IPS-18c (cell line): ENCODE results near the gene VMO1.

Experiments
- H3K4me3 ChIP-seq: 2 replicates; pipeline ENCODE4 v1.7.0; 2013; ENCODE audit warnings: low read depth, mild to moderate bottlenecking, low read length, moderate library complexity; ENCODE audit not compliant: insufficient read depth
- H3K9me3 ChIP-seq: one replicate; pipeline ENCODE4 v1.6.1; 2013; ENCODE audit warnings: mild to moderate bottlenecking, low read length, moderate library complexity; ENCODE audit not compliant: control insufficient read depth, insufficient read depth

Gene VMO1

DNA sequence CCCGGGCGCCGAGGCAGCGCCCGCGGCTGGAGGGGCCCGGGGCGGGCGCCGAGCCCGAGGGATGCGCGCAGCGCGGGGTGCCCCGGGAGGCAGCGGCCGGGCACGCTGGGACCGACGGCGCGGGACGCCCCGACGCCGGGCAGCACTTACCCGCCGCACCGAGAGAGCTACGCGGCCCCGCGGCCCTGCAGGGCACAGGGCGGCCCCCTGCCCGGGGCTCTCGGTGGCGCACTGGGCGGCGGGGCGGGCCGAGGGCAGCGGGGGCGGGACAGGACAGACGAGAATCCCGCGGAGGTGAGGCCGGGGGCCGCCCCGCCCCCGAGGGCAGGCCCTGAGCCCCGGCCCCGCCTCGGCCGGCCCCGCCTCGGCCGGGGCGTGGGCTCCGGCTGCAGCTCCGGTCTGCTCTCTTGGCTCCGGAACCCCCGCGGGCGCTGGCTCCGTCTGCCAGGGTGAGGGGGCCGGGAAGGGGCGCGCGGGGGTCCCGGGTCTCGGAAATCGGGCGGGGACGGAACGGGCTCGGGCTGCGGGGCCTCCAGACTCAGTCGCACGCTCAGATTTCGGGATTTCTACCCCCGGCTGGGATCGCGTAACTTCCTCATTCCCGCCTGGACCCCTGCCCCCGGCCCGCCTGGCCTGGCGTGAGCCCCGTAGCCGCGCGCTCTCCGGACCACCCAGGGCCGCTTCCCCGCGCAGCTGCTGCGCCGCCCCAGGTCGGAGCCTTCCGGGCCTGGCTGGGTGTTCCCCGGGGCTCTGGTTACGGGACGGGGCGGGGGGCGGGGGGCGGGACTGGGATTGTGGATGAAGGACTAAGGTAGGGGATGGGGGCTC is 20.8 kb upstream of the VMO1 start, which contains the start of gene PLD2:
PLD2 (plus strand) TSS at position 376 of the 828 bp plus-strand sequence. CDS start 621 bp downstream, outside the sequence.
- peak within 1 kb of the TSS; percentile 70 for H3K4me3 ChIP-seq
- H3K9me3 ChIP-seq = no peaks in the 10 kb centered on the region

DNA sequence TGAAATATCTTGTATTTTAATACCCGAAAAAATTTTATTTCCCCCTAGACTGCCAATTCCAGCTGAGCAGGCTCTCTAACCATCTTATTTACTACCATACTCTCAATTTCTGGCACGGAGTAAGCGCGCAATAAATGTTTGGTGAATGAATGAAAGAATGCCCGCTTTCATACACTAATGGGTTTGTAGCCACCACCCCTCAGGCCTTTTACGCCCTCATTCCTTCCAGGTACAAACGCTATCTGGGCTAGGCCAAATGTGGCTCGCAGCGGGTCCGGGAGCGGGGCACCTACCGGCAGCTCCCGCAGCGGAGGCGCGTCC is 20.3 kb upstream of the VMO1 start:
- no peaks in the 10 kb centered on the region for H3K9me3 ChIP-seq
- H3K4me3 ChIP-seq = peak overlapping the region; percentile 70

DNA sequence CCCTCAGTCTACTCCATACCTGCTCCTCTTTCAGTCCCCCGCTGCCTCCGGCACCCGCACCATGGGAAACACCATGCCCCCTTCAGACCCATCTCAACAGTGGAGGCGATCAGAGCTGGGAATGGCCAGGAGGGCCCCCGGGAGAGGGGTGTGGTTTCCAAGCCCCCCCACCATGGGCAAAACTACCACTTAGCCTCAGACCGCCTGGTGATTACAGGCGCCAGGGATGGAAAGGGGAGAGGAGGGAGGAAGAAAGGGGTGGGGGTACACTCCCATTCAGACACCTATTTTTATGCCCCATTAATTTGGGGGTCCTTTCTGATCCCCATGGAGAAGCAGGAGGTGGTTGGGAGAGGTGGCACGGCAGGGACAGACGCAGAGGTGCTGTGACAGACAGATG is 16.1 kb upstream of the VMO1 start, which contains the start of gene C17orf114:
C17orf114 (minus strand) TSS at position 101 of the 400 bp plus-strand sequence.
- Histone ChIP-seq H3K9me3 (no peaks in the 10 kb centered on the region), H3K4me3 (no peak within 1 kb of the TSS)

DNA sequence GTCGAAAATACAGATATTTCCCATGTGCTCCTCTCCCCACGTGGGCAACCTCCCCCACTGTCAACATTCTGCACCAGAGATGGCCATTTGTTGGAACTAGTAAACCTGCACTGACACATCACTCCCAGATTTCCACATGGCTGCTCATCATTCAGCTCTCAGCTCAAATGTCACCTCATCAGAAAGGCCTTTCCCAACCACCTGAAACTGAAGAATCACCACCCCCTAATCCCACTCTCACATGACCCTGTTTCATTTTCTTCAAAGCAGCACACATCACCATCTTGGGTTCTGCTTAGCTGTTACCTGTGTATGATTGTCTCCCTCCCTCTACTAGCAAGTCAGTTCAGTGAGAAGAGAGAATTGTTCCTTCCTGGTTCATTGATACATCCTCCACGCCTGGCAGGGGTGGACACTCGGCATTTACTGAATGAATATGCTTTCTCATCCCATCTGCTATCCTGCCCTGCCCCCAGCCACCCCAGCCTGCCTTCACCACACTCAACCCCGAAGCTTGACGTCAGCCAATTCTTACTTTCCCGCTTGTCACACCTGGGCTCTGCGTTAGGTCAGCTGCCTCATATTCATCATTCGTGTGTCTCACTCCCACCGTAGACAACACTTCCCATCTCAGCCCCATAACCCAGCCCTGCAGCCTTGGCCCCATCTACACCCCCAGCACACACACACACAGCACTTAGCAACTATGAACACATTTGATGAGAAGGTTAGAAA is 14.5 kb upstream of the VMO1 start:
- H3K9me3 ChIP-seq = no peaks in the 10 kb centered on the region
- no peak overlapping the region for H3K4me3 ChIP-seq

DNA sequence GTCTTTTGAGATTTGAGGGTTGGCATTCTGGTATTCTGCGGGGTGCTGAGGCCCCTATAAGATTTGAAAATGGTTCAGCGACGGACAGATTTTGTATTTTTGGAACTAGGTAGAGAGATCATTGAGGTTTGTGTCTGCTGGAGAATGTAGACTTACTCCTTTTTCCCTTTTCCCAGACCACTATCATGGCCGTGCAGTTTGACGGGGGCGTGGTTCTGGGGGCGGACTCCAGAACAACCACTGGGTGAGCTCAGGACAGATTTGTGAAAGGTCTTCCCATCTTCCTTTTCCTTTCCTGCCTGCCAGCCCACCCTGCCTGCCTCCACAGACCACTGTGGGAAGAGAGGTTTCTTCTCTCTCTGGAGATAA is 10.4 kb upstream of the VMO1 start:
- peak overlapping the region; percentile 98 for H3K4me3 ChIP-seq
- no peaks in the 10 kb centered on the region for H3K9me3 ChIP-seq

DNA sequence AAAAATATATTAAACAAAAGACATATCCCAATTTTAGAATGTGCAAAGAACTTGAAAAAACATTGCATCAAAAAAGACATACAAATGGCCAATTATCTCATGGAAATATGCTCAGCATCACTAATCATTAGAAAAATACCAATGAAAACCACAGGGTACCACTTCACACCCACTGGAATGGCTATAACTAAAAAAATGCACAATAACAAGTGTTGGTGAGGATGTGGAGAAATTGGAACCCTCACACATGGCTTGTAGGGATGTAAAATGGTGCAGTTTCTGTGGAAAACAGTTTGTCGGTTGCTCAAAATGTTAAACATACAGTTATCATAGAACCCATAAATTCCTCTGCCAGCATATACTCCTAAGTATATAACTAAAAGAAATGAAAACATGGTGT is 9.0 kb upstream of the VMO1 start:
- Histone ChIP-seq H3K9me3 (no peaks in the 10 kb centered on the region), H3K4me3 (no peak overlapping the region)

DNA sequence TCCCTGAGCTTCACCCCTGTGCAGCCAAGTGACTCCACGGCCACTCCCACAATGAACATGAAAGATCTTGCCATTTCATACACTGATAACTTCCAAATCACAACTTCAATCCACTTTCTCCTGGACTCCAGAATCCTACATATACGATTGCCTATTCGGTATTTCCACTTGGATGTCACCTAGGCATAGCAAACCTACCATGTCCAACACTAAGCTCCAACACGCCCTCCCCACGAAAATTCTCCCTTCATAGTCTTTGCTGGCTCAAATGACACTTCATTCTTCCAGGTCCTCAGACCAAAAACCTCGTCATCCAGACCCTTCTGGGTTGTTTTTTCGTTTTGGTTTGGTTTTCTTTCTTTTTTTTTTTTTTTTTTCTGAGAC is 4.5 kb upstream of the VMO1 start:
- Histone ChIP-seq H3K9me3 (no peaks in the 10 kb centered on the region), H3K4me3 (peak overlapping the region; percentile 80)

DNA sequence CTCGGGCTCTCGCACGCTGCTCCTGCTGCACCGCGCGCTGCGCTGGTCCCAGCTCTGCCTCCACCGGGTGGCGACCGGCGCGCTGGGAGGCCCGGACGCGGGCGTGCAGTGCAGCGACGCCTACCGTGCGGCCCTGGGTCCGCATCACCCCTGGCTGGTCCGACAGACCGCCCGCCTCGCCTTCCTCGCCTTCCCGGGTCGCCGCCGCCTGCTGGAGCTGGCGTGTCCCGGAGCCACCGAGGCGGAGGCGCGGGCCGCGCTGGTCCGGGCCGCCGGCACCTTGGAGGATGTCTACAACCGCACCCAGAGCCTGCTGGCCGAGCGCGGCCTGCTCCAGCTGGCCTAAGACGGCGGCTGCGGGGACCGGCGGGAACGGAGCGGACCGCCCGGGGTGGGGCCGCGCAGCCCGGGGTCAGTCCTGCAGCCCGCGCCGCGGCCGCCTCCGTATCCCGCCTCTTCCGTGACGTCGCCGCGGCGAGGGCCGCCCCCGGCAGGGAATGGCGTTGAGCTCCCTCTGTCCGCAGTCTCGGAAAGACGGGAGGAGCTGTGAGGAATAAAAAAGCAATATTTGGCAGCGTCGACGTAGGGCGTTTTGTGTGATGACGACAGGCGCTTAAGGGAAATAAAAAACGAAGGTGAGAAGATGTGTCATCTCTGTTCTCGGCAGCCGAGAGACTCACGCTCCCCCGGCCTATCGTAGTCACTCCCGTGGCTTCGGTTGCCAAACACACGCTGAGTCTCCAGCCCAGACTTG is 4.0 kb upstream of the VMO1 start:
- H3K9me3 ChIP-seq = no peaks in the 10 kb centered on the region
- peak overlapping the region; percentile 80 for H3K4me3 ChIP-seq

DNA sequence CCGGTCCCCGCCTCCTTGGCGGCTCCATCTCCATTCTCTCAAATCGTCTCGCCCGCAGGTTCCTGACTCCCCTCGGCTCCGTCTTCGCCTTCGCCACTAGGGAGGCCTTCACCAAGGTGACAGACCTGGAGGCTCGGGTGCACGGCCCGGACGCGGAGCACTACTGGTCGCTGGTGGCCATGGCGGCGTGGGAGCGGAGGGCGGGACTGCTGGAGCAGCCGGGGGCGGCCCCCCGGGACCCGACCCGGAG is 3.5 kb upstream of the VMO1 start:
- Histone ChIP-seq H3K4me3 (peak overlapping the region; percentile 80), H3K9me3 (no peaks in the 10 kb centered on the region)

DNA sequence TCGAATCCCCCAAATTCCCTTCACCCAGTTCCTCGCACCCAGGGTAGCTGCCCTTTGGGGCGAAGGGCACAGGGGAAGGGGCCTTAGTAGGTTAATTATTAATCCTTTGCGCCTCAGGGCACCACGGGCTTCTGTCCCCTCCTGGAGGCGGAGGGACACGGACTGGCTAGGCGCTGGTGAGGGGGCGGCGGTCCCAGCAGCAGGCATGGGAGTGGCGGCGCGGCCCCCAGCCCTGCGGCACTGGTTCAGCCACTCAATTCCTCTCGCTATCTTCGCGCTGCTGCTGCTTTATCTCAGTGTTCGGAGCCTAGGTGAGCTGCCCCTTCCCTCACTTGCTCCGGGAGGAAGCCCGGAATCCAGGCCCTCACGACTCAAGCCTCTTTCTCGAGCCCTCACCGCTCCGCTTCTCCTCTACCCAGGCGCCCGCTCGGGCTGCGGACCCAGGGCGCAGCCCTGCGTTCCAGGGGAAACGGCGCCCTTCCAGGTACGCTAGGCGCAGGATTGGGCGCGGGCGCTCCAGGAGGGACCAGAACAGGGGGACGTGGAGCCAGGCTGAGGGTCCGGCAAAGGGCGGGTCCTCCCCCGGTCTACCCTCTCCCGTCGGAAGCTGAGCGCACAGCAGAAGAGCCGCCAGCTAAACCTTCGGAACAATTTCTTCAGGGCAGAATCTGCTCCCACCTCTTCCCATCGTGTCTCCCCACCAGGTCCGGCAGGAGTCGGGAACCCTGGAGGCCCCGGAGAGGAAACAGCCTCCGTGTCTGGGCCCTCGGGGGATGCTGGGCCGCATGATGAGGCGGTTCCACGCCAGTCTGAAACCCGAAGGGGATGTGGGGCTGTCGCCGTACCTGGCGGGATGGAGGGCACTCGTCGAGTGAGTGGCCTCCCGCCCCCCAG is 2.9 kb upstream of the VMO1 start, which contains the start of gene GLTPD2:
GLTPD2 (plus strand) TSS at position 158 of the 894 bp plus-strand sequence; CDS start at position 206, 48 bp downstream.
- H3K4me3 ChIP-seq = peak within 1 kb of the TSS; percentile 80
- no peaks in the 10 kb centered on the region for H3K9me3 ChIP-seq

DNA sequence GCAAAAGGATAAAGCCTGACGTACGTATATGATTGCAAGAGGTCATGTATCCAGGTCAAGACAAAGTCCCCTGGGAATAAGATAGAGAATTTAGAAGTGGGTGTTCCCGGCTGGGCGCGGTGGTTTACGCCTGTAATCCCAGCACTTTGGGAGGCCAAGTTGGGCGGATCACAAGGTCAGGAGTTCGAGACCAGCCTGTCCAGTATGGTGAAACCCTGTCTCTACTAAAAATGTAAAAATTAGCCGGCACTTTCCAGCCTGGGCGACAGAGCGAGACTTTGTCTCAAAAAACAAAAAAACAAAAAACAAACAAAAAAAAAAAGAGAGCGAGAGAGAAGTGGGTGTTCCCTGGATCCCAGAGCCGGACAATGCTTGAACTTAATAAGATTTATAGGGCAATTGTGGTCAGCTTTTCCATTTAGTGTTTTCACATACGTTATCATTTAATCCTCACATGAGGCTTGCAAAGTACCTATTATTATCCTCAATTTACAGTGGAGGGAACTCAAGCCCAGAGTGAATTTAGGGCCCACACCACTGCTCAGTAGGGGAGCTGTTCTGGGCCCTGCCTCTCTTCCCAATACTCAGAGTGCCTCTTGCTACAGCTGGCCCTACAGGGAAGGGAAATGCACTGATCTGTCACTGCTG is 2.1 kb upstream of the VMO1 start:
- Histone ChIP-seq H3K9me3 (no peaks in the 10 kb centered on the region), H3K4me3 (peak overlapping the region; percentile 80; the same call in 1 of the 2 replicates)

DNA sequence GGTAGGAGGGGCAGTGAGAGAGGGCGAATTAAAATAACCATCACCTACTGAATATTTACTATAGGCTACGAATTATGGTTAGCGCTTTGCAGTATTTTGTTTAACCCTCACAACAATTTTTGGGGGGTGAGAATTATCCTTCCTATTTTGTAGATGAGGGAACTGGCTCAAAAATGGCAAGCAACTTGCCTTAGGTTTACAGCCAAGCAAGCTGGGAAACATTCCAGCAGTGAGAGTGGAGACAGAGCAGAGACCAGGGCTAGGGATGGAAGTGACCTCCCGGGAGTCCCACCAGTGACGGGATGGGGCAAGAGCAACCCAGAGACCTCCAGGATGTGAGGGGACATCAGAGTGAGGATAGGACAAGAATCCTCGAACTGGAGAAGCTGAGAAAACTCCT is 352 bp upstream of the VMO1 start:
- no peaks in the 10 kb centered on the region for H3K9me3 ChIP-seq
- H3K4me3 ChIP-seq = no peak overlapping the region

DNA sequence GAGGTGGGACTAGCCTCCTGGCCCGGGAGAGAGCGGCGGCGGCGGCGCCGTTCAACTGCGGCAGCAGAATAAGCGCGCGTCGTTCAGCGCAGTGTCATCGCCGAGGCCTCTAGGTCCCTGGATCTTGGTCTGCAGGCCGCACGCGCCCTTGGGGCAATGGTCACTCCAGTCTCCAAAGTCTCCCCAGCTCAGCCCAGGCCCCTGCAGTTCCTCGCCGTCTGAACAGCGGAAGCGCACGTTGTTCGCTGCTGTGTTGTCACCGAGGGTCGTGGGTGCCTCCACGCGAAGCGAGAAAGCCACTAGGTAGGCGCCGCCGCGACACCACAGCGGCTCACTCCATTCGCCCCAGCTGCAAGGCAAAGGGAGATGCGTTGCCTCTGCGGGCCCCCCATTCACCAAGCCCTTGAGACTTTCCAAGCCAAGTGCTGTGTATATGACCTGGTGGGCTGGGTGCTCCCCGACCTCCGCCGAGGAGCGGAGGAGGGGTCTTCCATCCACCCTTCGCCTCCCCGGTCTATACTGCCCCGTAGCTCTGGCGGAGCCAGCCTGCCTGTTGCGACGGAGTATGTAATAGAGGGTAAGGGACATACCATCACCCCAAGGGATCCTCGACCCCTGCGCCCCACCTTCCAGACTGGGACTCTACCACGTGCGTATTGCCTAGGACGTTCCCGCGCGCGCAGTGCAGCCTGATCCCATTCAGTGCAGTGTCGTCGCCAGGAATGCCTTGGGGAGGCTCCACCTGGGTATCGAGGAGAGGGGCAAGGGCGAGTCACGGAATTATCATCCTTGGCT is 656 bp downstream of the VMO1 start:
- Histone ChIP-seq H3K4me3 (no peak overlapping the region), H3K9me3 (no peaks in the 10 kb centered on the region)

DNA sequence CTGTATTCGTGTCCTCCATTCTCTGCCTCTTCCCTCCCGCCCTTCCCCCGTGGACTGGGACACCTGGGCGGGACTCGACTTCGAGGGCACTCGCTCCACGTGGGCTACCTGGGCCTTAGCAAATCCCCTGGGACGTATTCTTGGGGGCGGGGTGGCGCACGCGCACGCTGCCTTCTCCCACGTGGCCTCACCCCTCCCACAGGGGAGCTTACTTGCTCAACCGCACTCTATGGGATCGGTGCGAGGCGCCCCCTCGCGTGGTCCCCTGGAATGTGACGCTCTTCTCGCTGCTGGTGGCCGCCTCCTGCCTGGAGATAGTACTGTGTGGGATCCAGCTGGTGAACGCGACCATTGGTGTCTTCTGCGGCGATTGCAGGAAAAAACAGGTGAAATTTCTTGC is 3.5 kb downstream of the VMO1 start:
- Histone ChIP-seq H3K4me3 (no peak overlapping the region), H3K9me3 (no peaks in the 10 kb centered on the region)

DNA sequence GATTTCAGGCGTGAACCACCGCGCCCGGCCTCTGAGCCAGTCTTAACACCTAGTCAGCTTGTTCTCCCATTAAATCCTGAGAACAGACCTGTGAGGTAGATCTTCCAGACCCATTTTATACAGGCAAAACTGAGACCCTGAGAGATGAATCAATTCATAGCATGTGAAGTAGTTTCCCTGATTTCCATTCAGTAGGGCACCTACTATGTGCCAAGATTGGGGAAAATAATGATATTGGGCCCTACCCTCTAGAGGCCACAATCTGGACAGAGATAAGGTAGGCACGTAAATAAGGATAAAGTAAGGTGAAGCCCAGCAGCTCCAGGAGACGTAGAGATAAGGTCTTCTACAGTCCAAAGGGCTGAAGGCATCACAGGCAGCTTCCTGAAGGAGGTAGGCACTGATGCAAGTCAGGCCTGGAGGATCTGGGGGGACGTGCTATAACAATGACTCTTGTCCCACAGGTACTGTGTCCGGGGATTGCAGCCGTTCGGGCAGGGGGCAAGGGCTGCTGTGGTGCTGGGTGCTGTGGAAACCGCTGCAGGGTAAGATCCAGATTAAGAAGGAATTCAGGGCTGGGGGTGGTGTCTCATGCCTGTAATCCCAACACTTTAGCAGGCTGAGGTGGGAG is 5.7 kb downstream of the VMO1 start:
- Histone ChIP-seq H3K4me3 (no peak overlapping the region), H3K9me3 (no peaks in the 10 kb centered on the region)
